Endothelial cell of umbilical vein (primary cell): Measurements from ENCODE around the gene MINDY4. TPM values are rescaled to one million over a fixed set of nuclear protein-coding genes. Genes with fewer than 3 reads are reported as not detected.

Experiments used
- BruUV-seq: library from RNA; stranded (reverse); fragments of 400-500 nt; replicated peaks from 2 replicates; lab custom pipeline; 2021; lab: Mats Ljungman, UMichigan
- CTCF ChIA-PET: fragments of 300-600, 350-600 bp; sonication (Branson Sonifier 250); formaldehyde crosslinking; loops from one replicate; lab custom pipeline; 2021; ENCODE audit warnings: antibody characterized with exemption, inconsistent platforms; lab: Charles Lee
- POLR2A ChIA-PET: fragments of 300-600, 350-600 bp; sonication (Branson Sonifier 250); formaldehyde crosslinking; loops from one replicate; lab custom pipeline; 2021; ENCODE audit warnings: antibody characterized with exemption, inconsistent platforms; lab: Charles Lee
- DNase-seq: peaks from one replicate; pipeline ENCODE4 v3.0.0-alpha.2; 2011; ENCODE audit warnings: low read depth, low spot score
- FAIRE-seq: peaks from 2 replicates; lab custom pipeline; 2011; peaks lifted over from hg19 to GRCh38; lab: Jason Lieb, UNC
- H2AFZ ChIP-seq: 2 replicates; pipeline ENCODE4 v1.6.0; 2012; ENCODE audit warnings: low read depth, low read length, control low read depth, inconsistent platforms
- H3K27ac ChIP-seq: 2 replicates; pipeline ENCODE4 v1.5.1; 2011; ENCODE audit warnings: low read depth, mild to moderate bottlenecking, control low read depth, low read length, moderate library complexity; ENCODE audit not compliant: insufficient read depth
- H3K27me3 ChIP-seq, 2 experiments: 2 replicates each; pipeline versions ENCODE4 v1.6.0 to v1.6.1; 2011; ENCODE audit warnings: low read length in 2 of 2, mixed read lengths in 1 of 2; ENCODE audit not compliant: control insufficient read depth in 2 of 2, insufficient read depth in 2 of 2
- H3K36me3 ChIP-seq, 2 experiments: 2 replicates in 1 of 2; 3 replicates in 1 of 2; pipeline ENCODE4 v1.5.1; 2011; ENCODE audit warnings: low read length in 2 of 2, mild to moderate bottlenecking in 1 of 2, moderate library complexity in 1 of 2; ENCODE audit not compliant: control insufficient read depth in 2 of 2, insufficient read depth in 2 of 2; ENCODE audit errors: extremely low read depth in 1 of 2
- H3K4me1 ChIP-seq: 3 replicates; pipeline ENCODE4 v1.5.1; 2011; ENCODE audit warnings: mild to moderate bottlenecking, low read length; ENCODE audit not compliant: control insufficient read depth, insufficient read depth; ENCODE audit errors: extremely low read depth
- H3K4me2 ChIP-seq: 2 replicates; pipeline ENCODE4 v1.6.1; 2011; ENCODE audit warnings: low read length, control low read depth, mixed read lengths; ENCODE audit not compliant: insufficient read depth
- H3K4me3 ChIP-seq, 3 experiments: fragments of 200-600 bp in 1 of 3; sonication (generic), shearing (Covaris generic) in 1 of 3; replicated peaks in 1 of 3; 2 replicates each; pipeline ENCODE4 v1.5.1; 2011 to 2016; ENCODE audit warnings: control low read depth in 3 of 3, low read length in 3 of 3, mild to moderate bottlenecking in 2 of 3, inconsistent platforms in 1 of 3, low read depth in 1 of 3, moderate library complexity in 1 of 3; ENCODE audit not compliant: insufficient read depth in 1 of 3
- H3K79me2 ChIP-seq: 2 replicates; pipeline ENCODE4 v1.6.0; 2012; ENCODE audit warnings: low read length, inconsistent platforms; ENCODE audit not compliant: control insufficient read depth, insufficient read depth
- H3K9ac ChIP-seq: replicated peaks from 2 replicates; pipeline ENCODE3; 2011; ENCODE audit warnings: low read length, control low read depth; ENCODE audit not compliant: insufficient read depth; ENCODE audit errors: extremely low read depth
- H3K9me1 ChIP-seq: replicated peaks from 3 replicates; pipeline ENCODE4 v1.6.0; 2011; ENCODE audit warnings: mild to moderate bottlenecking, low read length; ENCODE audit not compliant: control insufficient read depth, insufficient read depth; ENCODE audit errors: extremely low read depth
- H3K9me3 ChIP-seq: replicated peaks from 2 replicates; pipeline ENCODE4 v1.5.1; 2012; ENCODE audit warnings: low read length, inconsistent platforms; ENCODE audit not compliant: control insufficient read depth, insufficient read depth
- H4K20me1 ChIP-seq: replicated peaks from 2 replicates; pipeline ENCODE3; 2011; ENCODE audit warnings: mild to moderate bottlenecking, low read length; ENCODE audit not compliant: control insufficient read depth, insufficient read depth; ENCODE audit errors: extremely low read depth
- EZH2 ChIP-seq: IDR thresholded peaks from 2 replicates; pipeline ENCODE4 v1.6.1; 2012; ENCODE audit warnings: borderline replicate concordance, low read depth, mild to moderate bottlenecking, moderate library complexity, low read length, inconsistent platforms; ENCODE audit not compliant: severe bottlenecking
- FOS ChIP-seq: IDR thresholded peaks from 2 replicates; pipeline ENCODE4 v1.6.1; 2011; ENCODE audit warnings: mild to moderate bottlenecking, low read length, moderate library complexity, borderline replicate concordance; ENCODE audit not compliant: insufficient read depth
- GATA2 ChIP-seq: IDR thresholded peaks from 2 replicates; pipeline ENCODE4 v1.7.0; 2011; ENCODE audit warnings: low read depth, mild to moderate bottlenecking, moderate library complexity, mixed read lengths, low read length; ENCODE audit not compliant: insufficient read length, insufficient read depth
- JUN ChIP-seq: IDR thresholded peaks from 2 replicates; pipeline ENCODE4 v1.6.1; 2011; ENCODE audit warnings: borderline replicate concordance, low read depth; ENCODE audit not compliant: insufficient read length, insufficient read depth
- MYC ChIP-seq: IDR thresholded peaks from one replicate; pipeline ENCODE4 v1.6.1; 2011; ENCODE audit warnings: mild to moderate bottlenecking, low read depth, low read length
- POLR2A ChIP-seq: IDR thresholded peaks from 2 replicates; pipeline ENCODE4 v1.6.1; 2012; ENCODE audit warnings: low read depth, mild to moderate bottlenecking, control low read depth, low read length
- POLR2AphosphoS5 ChIP-seq: IDR thresholded peaks from 2 replicates; pipeline ENCODE4 v1.6.1; 2012; ENCODE audit warnings: low read depth, mild to moderate bottlenecking, control low read depth, low read length, moderate library complexity; ENCODE audit not compliant: insufficient read depth
- dilution Hi-C: fragments of 300-500 bp; cut with MboI; formaldehyde crosslinking; loops from one replicate; pipeline ENCODE4 v1.15.0; 2019; ENCODE audit warnings: low sequenced_read_pairs; ENCODE audit not compliant: extremely low pct_ligation_motif_present
- intact Hi-C: fragments of 100-400 bp; cut with micrococcal nuclease; formaldehyde crosslinking; loops from one replicate; pipeline ENCODE4 v1.10.0; 2022
- polyA plus RNA-seq, 4 experiments: library from polyadenylated mRNA; depleted of rRNA in 3 of 4; stranded (reverse) in 3 of 4; unstranded in 1 of 4; fragments of >200 nt; gene quantifications; 2 replicates each; pipeline versions ENCODE4 v1.2.1 to v1.2.3, GENCODE V29; 2011 to 2012; ENCODE audit warnings: missing spikeins in 1 of 4
- total RNA-seq: library from RNA; stranded (reverse); gene quantifications from 2 replicates; pipeline ENCODE4 v1.2.3, GENCODE V29; 2021
- TF ChIP-seq, protein P1 (sequence below): IDR thresholded peaks from 2 replicates; pipeline ENCODE4 v1.6.1; 2011; ENCODE audit not compliant: insufficient read depth, insufficient read length
- TF ChIP-seq, protein P2 (sequence below), 2 donors: IDR thresholded peaks; 1 replicate in 1 of 2; 2 replicates in 1 of 2; pipeline ENCODE4 v1.5.1; 2011; ENCODE audit warnings: low read length in 2 of 2, mild to moderate bottlenecking in 2 of 2, moderate library complexity in 2 of 2, control low read depth in 1 of 2, inconsistent platforms in 1 of 2, low read depth in 1 of 2; ENCODE audit not compliant: insufficient read depth in 1 of 2; ENCODE audit errors: extremely low read depth in 1 of 2

The MINDY4 gene
- total and polyA plus RNA-seq, 2 donors (not counting 3 experiments of a cell fraction or from before 2014, with no cell fraction given): 2.2 to 4.7 TPM

DNA sequence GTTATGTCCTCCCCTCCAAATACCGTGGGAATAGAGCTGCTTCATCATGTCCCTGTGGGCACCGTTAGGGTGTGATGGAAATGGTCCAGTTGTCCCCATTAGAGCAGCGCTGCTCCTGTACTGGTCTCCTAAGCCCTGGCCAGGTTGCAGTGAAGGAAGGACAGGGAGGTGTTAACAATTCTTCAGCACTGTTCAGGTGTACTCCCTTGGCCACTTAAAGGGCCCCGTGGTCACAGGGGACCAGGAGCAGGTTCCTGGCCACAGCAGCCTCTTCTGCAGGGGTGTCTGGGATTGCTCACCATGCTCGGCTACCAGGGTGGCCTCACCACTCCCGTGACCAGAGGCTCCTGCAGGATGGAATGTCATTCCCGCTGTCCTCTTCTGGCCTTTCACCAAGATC, 65.8 kb downstream of the MINDY4 start:
- peaks cover 10% of the 10 kb centered on the region for H3K4me1 ChIP-seq
- no peaks in the 10 kb centered on the region for H3K79me2 ChIP-seq
- no peak overlapping the region for H3K4me2 ChIP-seq
- intact Hi-C loops (no loop called here), dilution Hi-C loops (no loop called here)
- ChIA-PET CTCF (no interaction called here), POLR2A (no interaction called here)
- no peaks in the 10 kb centered on the region for H3K36me3 ChIP-seq
- FAIRE-seq (no peak), DNase-seq (no peak)
- no TSS peak for BruUV-seq
- no peak overlapping the region for H3K9ac ChIP-seq
- H3K27ac ChIP-seq: no peak overlapping the region
- TF ChIP-seq, protein P1, sequence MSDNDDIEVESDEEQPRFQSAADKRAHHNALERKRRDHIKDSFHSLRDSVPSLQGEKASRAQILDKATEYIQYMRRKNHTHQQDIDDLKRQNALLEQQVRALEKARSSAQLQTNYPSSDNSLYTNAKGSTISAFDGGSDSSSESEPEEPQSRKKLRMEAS: no peak
- TF ChIP-seq MYC (no peak), EZH2 (no peak), POLR2AphosphoS5 (no peak), JUN (no peak)
- H3K9me1 ChIP-seq: no peaks in the 10 kb centered on the region
- H4K20me1 ChIP-seq: no peaks in the 10 kb centered on the region
- no peak overlapping the region for H3K4me3 ChIP-seq
- no peak overlapping the region for H2AFZ ChIP-seq
- H3K9me3 ChIP-seq: no peaks in the 10 kb centered on the region
- H3K27me3 ChIP-seq: no peaks in the 10 kb centered on the region

DNA sequence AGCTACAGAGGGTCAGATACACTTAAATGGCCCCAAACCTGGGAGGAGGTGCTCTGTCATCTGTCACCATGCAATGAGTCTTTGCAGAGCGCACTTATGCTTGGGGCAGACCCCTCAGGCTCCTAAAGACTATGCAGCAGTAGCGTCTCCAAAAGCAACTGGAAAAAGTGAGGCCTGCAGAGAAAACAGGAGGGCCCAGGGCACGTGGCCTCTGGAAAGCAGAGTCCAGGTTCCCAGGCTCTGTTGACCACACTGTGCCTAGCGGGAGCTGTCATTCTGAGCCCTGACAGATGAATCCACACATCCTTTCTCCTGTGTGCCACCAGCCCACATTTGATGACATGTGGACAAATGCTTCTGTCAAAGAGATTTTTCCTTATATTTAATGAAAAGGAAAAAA, 66.4 kb downstream of the MINDY4 start:
- Histone ChIP-seq H2AFZ (no peak overlapping the region), H3K4me2 (no peak overlapping the region), H3K36me3 (no peaks in the 10 kb centered on the region), H3K27ac (no peak overlapping the region), H3K9me1 (no peaks in the 10 kb centered on the region), H3K9ac (no peak overlapping the region), H3K27me3 (no peaks in the 10 kb centered on the region), H3K4me1 (peaks cover 10% of the 10 kb centered on the region), H4K20me1 (no peaks in the 10 kb centered on the region), H3K9me3 (no peaks in the 10 kb centered on the region), H3K79me2 (no peaks in the 10 kb centered on the region), H3K4me3 (no peak overlapping the region)
- BruUV-seq: no TSS peak
- DNase-seq: peak; percentile 36
- ChIA-PET POLR2A (no interaction called here), CTCF (no interaction called here)
- intact Hi-C loops (no loop called here), dilution Hi-C loops (no loop called here)
- no peak for TF ChIP-seq POLR2AphosphoS5
- TF ChIP-seq FOS: no peak
- no peak for TF ChIP-seq JUN
- TF ChIP-seq POLR2A: no peak
- no peak for TF ChIP-seq EZH2
- no peak for TF ChIP-seq GATA2
- TF ChIP-seq, protein P2, sequence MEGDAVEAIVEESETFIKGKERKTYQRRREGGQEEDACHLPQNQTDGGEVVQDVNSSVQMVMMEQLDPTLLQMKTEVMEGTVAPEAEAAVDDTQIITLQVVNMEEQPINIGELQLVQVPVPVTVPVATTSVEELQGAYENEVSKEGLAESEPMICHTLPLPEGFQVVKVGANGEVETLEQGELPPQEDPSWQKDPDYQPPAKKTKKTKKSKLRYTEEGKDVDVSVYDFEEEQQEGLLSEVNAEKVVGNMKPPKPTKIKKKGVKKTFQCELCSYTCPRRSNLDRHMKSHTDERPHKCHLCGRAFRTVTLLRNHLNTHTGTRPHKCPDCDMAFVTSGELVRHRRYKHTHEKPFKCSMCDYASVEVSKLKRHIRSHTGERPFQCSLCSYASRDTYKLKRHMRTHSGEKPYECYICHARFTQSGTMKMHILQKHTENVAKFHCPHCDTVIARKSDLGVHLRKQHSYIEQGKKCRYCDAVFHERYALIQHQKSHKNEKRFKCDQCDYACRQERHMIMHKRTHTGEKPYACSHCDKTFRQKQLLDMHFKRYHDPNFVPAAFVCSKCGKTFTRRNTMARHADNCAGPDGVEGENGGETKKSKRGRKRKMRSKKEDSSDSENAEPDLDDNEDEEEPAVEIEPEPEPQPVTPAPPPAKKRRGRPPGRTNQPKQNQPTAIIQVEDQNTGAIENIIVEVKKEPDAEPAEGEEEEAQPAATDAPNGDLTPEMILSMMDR (IDR thresholded peaks at IDR 0.05; ENCODE audit: extremely low read depth in 1 of 2, insufficient read depth in 1 of 2, low read depth in 1 of 2, low read length in 2 of 2): no peak
- no peak for TF ChIP-seq MYC
- FAIRE-seq: no peak
